Heart right ventricle (tissue), 16 donors: ENCODE measurements around the gene RASA1. TPM values are rescaled to one million over a fixed set of nuclear protein-coding genes. Genes with fewer than 3 reads are reported as not detected.

Experiments used
- ATAC-seq, 8 donors: fragments of 200-7000 bp; cut with Tn5 transposase; one replicate each; pipeline ENCODE4 v1.9.1; 2020; ENCODE audit warnings: mild to moderate bottlenecking in 8 of 8, moderate library complexity in 8 of 8, moderate number of reproducible peaks in 1 of 8
- DNase-seq, 2 donors: peaks; one replicate each; pipeline ENCODE4 v3.0.0-alpha.2; 2020
- H3K27ac ChIP-seq, 10 donors: fragments of 200-600 bp; sonication (generic) in 2 of 10; one replicate each; pipeline versions ENCODE4 v1.5.0 to v1.8.0; 2020 to 2022; ENCODE audit warnings: mild to moderate bottlenecking in 3 of 10
- H3K27me3 ChIP-seq, 7 donors: fragments of 200-600 bp; one replicate each; pipeline ENCODE4 v1.8.0; 2021 to 2022; ENCODE audit warnings: mild to moderate bottlenecking in 2 of 7
- H3K36me3 ChIP-seq, 9 donors: fragments of 200-600 bp; sonication (generic) in 1 of 9; one replicate each; pipeline versions ENCODE4 v1.5.0 to v1.8.0; 2020 to 2022; ENCODE audit warnings: mild to moderate bottlenecking in 2 of 9
- H3K4me1 ChIP-seq, 9 donors: fragments of 200-600 bp; sonication (generic) in 1 of 9; one replicate each; pipeline versions ENCODE4 v1.5.0 to v1.8.0; 2020 to 2022; ENCODE audit warnings: mild to moderate bottlenecking in 4 of 9
- H3K4me3 ChIP-seq, 10 donors: fragments of 200-600 bp; sonication (generic) in 2 of 10; one replicate each; pipeline versions ENCODE4 v1.5.0 to v1.8.0; 2020 to 2022; ENCODE audit warnings: mild to moderate bottlenecking in 7 of 10, moderate library complexity in 2 of 10
- H3K9me3 ChIP-seq, 11 donors: fragments of 200-600 bp in 10 of 11; sonication (generic) in 2 of 11; one replicate each; pipeline versions ENCODE4 v1.5.0 to v1.8.0; 2013 to 2022; ENCODE audit warnings: mild to moderate bottlenecking in 2 of 11, control low read depth in 1 of 11, moderate library complexity in 1 of 11
- WGBS, 2 donors: extraction: QIAGEN DNeasy Blood & Tissue Kit; methylation state at CpG; one replicate each; pipeline ENCODE4 v1.1.7; 2013; ENCODE audit warnings: inconsistent platforms in 1 of 2; 5-methylcytosine and 5-hydroxymethylcytosine counted together
- intact Hi-C, 10 donors: fragments of 100-400 bp; cut with DNase I; formaldehyde crosslinking; loops; one replicate each; pipeline versions ENCODE4 v1.11.1 to v1.14.2; 2022
- long read RNA-seq, 3 donors: library from polyadenylated mRNA; unstranded; transcript quantifications; one replicate each; pipeline ENCODE4 v2.0.0, GENCODE V29; 2020 to 2021
- polyA plus RNA-seq, 2 donors: library from polyadenylated mRNA; stranded (reverse); fragments of 200-250 nt; gene quantifications; one replicate each; pipeline ENCODE4 v1.2.3, GENCODE V29; 2013
- total RNA-seq, 10 donors: library from RNA; stranded (reverse); fragmentation: NEBNext Ultra II Directional in 3 of 10; extraction: Animal tissue kit (Norgen Biotek cat#: 25700) in 3 of 10; gene quantifications; one replicate each; pipeline versions ENCODE4 v1.2.1 to v1.2.4, GENCODE V29; 2021 to 2023
- TF ChIP-seq, protein P1 (sequence below), 9 donors: fragments of 200-600 bp; sonication (generic) in 2 of 9; IDR thresholded peaks; one replicate each; pipeline versions ENCODE4 v1.5.0 to v1.8.0; 2021 to 2022; ENCODE audit warnings: antibody characterized with exemption in 9 of 9, mild to moderate bottlenecking in 5 of 9, moderate library complexity in 1 of 9
- donor health status: Arrhythmogenic right ventricular cardiomyopathy.
- donor health status: ischemic (EF 13 %, LVEDD 7.1; RV severe dilation, severe dysfunction).
- donor health status: healthy with polysubstance abuse.
- donor health status: DM: no; HTN: yes; CAD: no.
- donor health status: DM: no; HTN: no; CAD: no.
- donor health status: ischemic (EF 25% LVEDD 6.9; RV normal size, moderate dysfunction).
- donor health status: ischemic (EF 25% LVEDD 5.7; RV mildly dilated, moderate dysfunction).
- donor health status: healthy.
- donor health status: DM: yes; HTN: yes; CAD: no.
- donor health status: Ischemic cardiomyopathy.
- donor health status: ischemic (EF 35%, LVEDD 5.7; RV mildly dilated, moderate dysfunction).
- donor health status: nonischemic (EF 11% LVEDD 7.7; RV severe dilation, severe dysfunction).
- donor health status: DM: yes; HTN: yes; CAD: no.
- donor health status: PGD.
- donor health status: ischemic (EF 29% LVEDD 5.4; RV normal size, mild dysfunction).
- donor health status: nonischemic (EF 23%, LVEDD 6.1; RV moderate dilation, normal function).

Gene RASA1
- 10 to 100 TPM; 14.8 to 21.0 (median 18.6) TPM for total RNA-seq
- polyA plus RNA-seq: 1 to 10 TPM; 6.5 to 8.0 TPM
- long read RNA-seq, donor 1, transcript RASA1-201 (25 exons, 3,752 nt): major isoform, 23 of 32 reads
- long read RNA-seq, donor 1, partial matches to known transcripts: 4 of 32 reads
- long read RNA-seq, donor 1, other reads (novel, unspliced or antisense): 5 of 32 reads
- long read RNA-seq, donor 2, transcript RASA1-201 (25 exons, 3,752 nt): major isoform, 30 of 45 reads
- long read RNA-seq, donor 2, partial matches to known transcripts: 9 of 45 reads
- long read RNA-seq, donor 2, other reads (novel, unspliced or antisense): 5 of 45 reads
- long read RNA-seq, donor 3, transcript RASA1-201 (25 exons, 3,752 nt): major isoform, 8 of 17 reads
- long read RNA-seq, donor 3, partial matches to known transcripts: 3 of 17 reads
- long read RNA-seq, donor 3, other reads (novel, unspliced or antisense): 6 of 17 reads

GRCh38 chr5:87267574-87268125 lies at the start of gene RASA1:
RASA1 (plus strand) TSS chr5:87267883; CDS start chr5:87268452, 569 bp downstream.
- Histone ChIP-seq H3K4me3 (peak within 1 kb of the TSS; percentile 76 to 99 (median 94)), H3K36me3 (peaks cover 0 to 6% (median 0%) of the 10 kb centered on the region in 9 donors), H3K27ac (peak within 1 kb of the TSS; percentile 80 to 97 (median 94)), H3K9me3 (no peaks in the 10 kb centered on the region), H3K4me1 (peaks cover 0 to 39% (median 26%) of the 10 kb centered on the region in 9 donors), H3K27me3 (no peaks in the 10 kb centered on the region)
- ATAC-seq (peak; percentile 97 to 99 (median 98)), DNase-seq (peak; percentile 96 to 97)
- intact Hi-C loops: loop anchor here in 7 of 10 donors (5.0 to 10.0 kb wide), 4 partner anchors 117 to 147 kb away; partner anchors contain the start of gene CCNH (in 2 of the 7)
- 0 to 1% methylated on average over 45 of the region's 46 CpGs for WGBS, 2 donors
- TF ChIP-seq, protein P1, sequence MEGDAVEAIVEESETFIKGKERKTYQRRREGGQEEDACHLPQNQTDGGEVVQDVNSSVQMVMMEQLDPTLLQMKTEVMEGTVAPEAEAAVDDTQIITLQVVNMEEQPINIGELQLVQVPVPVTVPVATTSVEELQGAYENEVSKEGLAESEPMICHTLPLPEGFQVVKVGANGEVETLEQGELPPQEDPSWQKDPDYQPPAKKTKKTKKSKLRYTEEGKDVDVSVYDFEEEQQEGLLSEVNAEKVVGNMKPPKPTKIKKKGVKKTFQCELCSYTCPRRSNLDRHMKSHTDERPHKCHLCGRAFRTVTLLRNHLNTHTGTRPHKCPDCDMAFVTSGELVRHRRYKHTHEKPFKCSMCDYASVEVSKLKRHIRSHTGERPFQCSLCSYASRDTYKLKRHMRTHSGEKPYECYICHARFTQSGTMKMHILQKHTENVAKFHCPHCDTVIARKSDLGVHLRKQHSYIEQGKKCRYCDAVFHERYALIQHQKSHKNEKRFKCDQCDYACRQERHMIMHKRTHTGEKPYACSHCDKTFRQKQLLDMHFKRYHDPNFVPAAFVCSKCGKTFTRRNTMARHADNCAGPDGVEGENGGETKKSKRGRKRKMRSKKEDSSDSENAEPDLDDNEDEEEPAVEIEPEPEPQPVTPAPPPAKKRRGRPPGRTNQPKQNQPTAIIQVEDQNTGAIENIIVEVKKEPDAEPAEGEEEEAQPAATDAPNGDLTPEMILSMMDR (IDR thresholded peaks at IDR 0.05): peak in 1 of 9 donors; percentile 8

DNA sequence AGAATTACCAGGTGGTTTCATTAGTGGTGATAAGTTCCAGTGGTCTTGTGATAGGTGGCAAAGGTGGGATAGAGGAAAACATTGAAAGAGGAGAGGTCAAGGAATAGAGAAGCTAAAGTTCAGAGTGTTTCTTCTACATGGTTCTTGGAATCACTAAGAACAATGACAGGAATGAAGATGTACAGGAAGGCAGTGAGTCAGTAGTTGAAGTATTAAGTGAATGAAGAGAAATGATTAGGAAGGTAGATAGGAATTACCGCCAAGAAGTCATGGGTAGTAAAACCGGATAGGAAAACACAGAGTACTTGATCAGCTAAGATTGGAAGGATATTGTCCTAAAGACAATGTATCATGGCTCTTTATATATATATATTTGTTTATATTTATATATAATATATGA lies 37.9 kb upstream of the RASA1 start:
- intact Hi-C loops: loop anchor here in 1 of 10 donors (10.0 kb wide), 1 partner anchor 155 kb away; no protein-coding TSS in a partner anchor
- no peak overlapping the region for H3K4me3 ChIP-seq
- H3K4me1 ChIP-seq: no peaks in the 10 kb centered on the region
- no peak overlapping the region for H3K27ac ChIP-seq
- 89 to 91% methylated on average over 2 of the region's 2 CpGs for WGBS, 2 donors
- DNase-seq (no peak), ATAC-seq (no peak)
- TF ChIP-seq, protein P1 (IDR thresholded peaks at IDR 0.05): no peak
- no peaks in the 10 kb centered on the region for H3K27me3 ChIP-seq
- no peaks in the 10 kb centered on the region for H3K36me3 ChIP-seq
- no peaks in the 10 kb centered on the region for H3K9me3 ChIP-seq

GRCh38 chr5:87231037-87231808 lies 36.5 kb upstream of the RASA1 start:
- no peaks in the 10 kb centered on the region for H3K4me1 ChIP-seq
- H3K9me3 ChIP-seq: no peaks in the 10 kb centered on the region
- ATAC-seq (no peak), DNase-seq (no peak)
- intact Hi-C loops: loop anchor here in 1 of 10 donors (10.0 kb wide), 1 partner anchor 156 kb away; no protein-coding TSS in a partner anchor
- H3K27me3 ChIP-seq: no peaks in the 10 kb centered on the region
- H3K36me3 ChIP-seq: no peaks in the 10 kb centered on the region
- WGBS, 2 donors: 74 to 76% methylated on average over 5 of the region's 5 CpGs
- TF ChIP-seq, protein P1 (IDR thresholded peaks at IDR 0.05): no peak
- H3K27ac ChIP-seq: no peak overlapping the region
- H3K4me3 ChIP-seq: no peak overlapping the region

GRCh38 chr5:87233143-87233542 lies 34.5 kb upstream of the RASA1 start:
- no peaks in the 10 kb centered on the region for H3K9me3 ChIP-seq
- DNase-seq (no peak), ATAC-seq (no peak)
- H3K36me3 ChIP-seq: no peaks in the 10 kb centered on the region
- TF ChIP-seq, protein P1 (IDR thresholded peaks at IDR 0.05): no peak
- H3K27me3 ChIP-seq: no peaks in the 10 kb centered on the region
- WGBS, 2 donors: 82 to 84% methylated on average over 2 of the region's 2 CpGs
- no peaks in the 10 kb centered on the region for H3K4me1 ChIP-seq
- H3K4me3 ChIP-seq: no peak overlapping the region
- H3K27ac ChIP-seq: no peak overlapping the region
- intact Hi-C loops: loop anchor here in 1 of 10 donors (10.0 kb wide), 1 partner anchor 158 kb away; no protein-coding TSS in a partner anchor
